Measurements from ENCODE around the gene TEX2.

GRCh38 chr17:64176556-64176955 is 86.5 kb downstream of the TEX2 start:
- TF ChIP-seq, protein P1, sequence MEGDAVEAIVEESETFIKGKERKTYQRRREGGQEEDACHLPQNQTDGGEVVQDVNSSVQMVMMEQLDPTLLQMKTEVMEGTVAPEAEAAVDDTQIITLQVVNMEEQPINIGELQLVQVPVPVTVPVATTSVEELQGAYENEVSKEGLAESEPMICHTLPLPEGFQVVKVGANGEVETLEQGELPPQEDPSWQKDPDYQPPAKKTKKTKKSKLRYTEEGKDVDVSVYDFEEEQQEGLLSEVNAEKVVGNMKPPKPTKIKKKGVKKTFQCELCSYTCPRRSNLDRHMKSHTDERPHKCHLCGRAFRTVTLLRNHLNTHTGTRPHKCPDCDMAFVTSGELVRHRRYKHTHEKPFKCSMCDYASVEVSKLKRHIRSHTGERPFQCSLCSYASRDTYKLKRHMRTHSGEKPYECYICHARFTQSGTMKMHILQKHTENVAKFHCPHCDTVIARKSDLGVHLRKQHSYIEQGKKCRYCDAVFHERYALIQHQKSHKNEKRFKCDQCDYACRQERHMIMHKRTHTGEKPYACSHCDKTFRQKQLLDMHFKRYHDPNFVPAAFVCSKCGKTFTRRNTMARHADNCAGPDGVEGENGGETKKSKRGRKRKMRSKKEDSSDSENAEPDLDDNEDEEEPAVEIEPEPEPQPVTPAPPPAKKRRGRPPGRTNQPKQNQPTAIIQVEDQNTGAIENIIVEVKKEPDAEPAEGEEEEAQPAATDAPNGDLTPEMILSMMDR (IDR thresholded peaks at IDR 0.05), result no peak
- TF ChIP-seq POLR2A (IDR thresholded peaks at IDR 0.05), result no peak
